HG03565 (cell line): ENCODE data around the gene PPDPF.
"Not testable (repeated sequence)": the region's sequence is repeated elsewhere in the genome, so short reads cannot be mapped to it uniquely, and the experiment has no call there.

Source experiments
- ATAC-seq: cut with Tn5 transposase; IDR thresholded peaks from one replicate; pipeline ENCODE4 v1.9.1; 2021; ENCODE audit warnings: mild to moderate bottlenecking, moderate library complexity; ENCODE audit not compliant: unreplicated experiment

PPDPF gene

GRCh38 chr20:63561624-63562396 lies 41.2 kb downstream of the PPDPF start:
- no peak for ATAC-seq

GRCh38 chr20:63562461-63563224 lies 42.1 kb downstream of the PPDPF start:
- ATAC-seq = no peak

- ATAC-seq = no peak
Measured at GRCh38 chr20:63563225-63563935, 42.8 kb downstream of the PPDPF start.

GRCh38 chr20:63564036-63564810 lies 43.7 kb downstream of the PPDPF start:
- no peak for ATAC-seq

GRCh38 chr20:63565021-63565698 lies 44.6 kb downstream of the PPDPF start:
- ATAC-seq = no peak

GRCh38 chr20:63565699-63566335 lies 45.3 kb downstream of the PPDPF start:
- ATAC-seq = no peak

- no peak for ATAC-seq
Measured at GRCh38 chr20:63566395-63567135, 46.0 kb downstream of the PPDPF start.

- ATAC-seq = no peak
Measured at GRCh38 chr20:63567136-63567385, 46.5 kb downstream of the PPDPF start.

- ATAC-seq = peak; percentile 40
Measured at GRCh38 chr20:63567386-63568169, 47.0 kb downstream of the PPDPF start.

GRCh38 chr20:63568170-63568981 lies 47.8 kb downstream of the PPDPF start:
- ATAC-seq = peak; percentile 20

GRCh38 chr20:63568986-63569949 lies 48.7 kb downstream of the PPDPF start:
- ATAC-seq = no peak

GRCh38 chr20:63570281-63571086 lies 49.9 kb downstream of the PPDPF start:
- no peak for ATAC-seq

GRCh38 chr20:63571087-63571478 lies 50.5 kb downstream of the PPDPF start:
- not testable (repeated sequence) for ATAC-seq
